ENCODE measurements around the gene SLC25A25.

- TF ChIP-seq CTCF (IDR thresholded peaks at IDR 0.05) (no peak), EZH2phosphoT487 (IDR thresholded peaks at IDR 0.05) (no peak)
Observed at GRCh38 chr9:128027705-128028104, 40.3 kb upstream of the SLC25A25 start.
